ENCODE measurements around the gene ABCF3. TPM values are rescaled to one million over a fixed set of nuclear protein-coding genes. Genes with fewer than 3 reads are reported as not detected.

The ABCF3 gene
- total and polyA plus RNA-seq, 2 of the 13 experiments (the other 11 are each of a cell fraction or from before 2014, with no cell fraction given), result 38.8 to 46.5 TPM

DNA sequence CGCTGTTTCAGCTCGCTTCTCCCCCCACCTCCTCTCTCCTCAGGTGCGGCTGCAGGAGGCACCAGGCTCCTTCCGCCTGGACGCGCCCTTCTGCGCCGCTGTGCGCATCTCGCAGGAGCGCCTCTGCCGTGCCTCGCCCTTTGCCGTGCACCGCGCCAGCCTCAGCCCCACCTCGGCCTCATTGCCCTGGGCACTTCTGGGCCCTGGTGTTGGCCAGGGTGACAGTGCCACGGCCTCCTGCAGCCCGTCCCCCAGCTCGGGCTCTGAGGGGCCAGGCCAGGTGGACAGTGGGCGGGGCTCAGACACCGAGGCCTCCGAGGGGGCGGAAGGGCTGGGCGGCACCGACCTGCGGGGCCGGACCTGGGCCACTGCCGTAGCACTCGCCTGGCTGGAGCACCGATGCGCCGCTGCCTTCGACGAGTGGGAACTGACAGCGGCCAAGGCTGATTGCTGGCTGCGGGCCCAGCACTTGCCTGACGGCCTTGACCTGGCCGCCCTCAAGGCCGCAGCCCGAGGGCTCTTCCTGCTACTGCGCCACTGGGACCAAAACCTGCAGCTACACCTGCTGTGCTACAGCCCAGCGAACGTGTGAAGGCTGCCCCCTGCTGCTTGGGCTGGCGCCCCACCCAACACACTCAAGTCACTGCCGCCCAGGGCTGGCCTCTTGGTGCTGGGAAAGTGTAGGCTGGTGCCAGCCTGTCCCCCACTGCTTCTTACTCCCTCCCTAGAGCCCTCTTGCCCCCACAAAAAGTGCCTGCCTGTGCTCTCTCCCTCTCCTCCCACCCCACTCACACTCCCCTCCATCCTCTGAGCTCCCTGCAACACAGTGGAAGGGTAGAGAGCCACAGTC lies 55.7 kb downstream of the ABCF3 start (continued):
- 0 out of 2 replicates have a peak, but pooled peaks have one; percentile 51 for TF ChIP-seq PRDM4 (CRISPR knock-in tag; IDR thresholded peaks at IDR 0.05; ENCODE audit: borderline replicate concordance)
- TF ChIP-seq SIX1 (CRISPR knock-in tag; IDR thresholded peaks at IDR 0.05; ENCODE audit: borderline replicate concordance), result peak; percentile 46; the same call in 1 of the 2 replicates
- TF ChIP-seq, protein P1, sequence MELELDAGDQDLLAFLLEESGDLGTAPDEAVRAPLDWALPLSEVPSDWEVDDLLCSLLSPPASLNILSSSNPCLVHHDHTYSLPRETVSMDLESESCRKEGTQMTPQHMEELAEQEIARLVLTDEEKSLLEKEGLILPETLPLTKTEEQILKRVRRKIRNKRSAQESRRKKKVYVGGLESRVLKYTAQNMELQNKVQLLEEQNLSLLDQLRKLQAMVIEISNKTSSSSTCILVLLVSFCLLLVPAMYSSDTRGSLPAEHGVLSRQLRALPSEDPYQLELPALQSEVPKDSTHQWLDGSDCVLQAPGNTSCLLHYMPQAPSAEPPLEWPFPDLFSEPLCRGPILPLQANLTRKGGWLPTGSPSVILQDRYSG (CRISPR knock-in tag; IDR thresholded peaks at IDR 0.05), result 0 out of 2 replicates have a peak, but pooled peaks have one; percentile 73
- TF ChIP-seq ATF7-NPFF (CRISPR knock-in tag; IDR thresholded peaks at IDR 0.05; ENCODE audit: low read depth), result peak; percentile 86
- TF ChIP-seq ZMYM4 (CRISPR knock-in tag; IDR thresholded peaks at IDR 0.05), result peak; percentile 86
- TF ChIP-seq ZEB1 (IDR thresholded peaks at IDR 0.05; ENCODE audit: insufficient replicate concordance, low read depth), result peak; percentile 54
- TF ChIP-seq TEAD3 (CRISPR knock-in tag; optimal IDR thresholded peaks at IDR 0.05; ENCODE audit: borderline replicate concordance), result peak; percentile 83
- TF ChIP-seq, protein P2, sequence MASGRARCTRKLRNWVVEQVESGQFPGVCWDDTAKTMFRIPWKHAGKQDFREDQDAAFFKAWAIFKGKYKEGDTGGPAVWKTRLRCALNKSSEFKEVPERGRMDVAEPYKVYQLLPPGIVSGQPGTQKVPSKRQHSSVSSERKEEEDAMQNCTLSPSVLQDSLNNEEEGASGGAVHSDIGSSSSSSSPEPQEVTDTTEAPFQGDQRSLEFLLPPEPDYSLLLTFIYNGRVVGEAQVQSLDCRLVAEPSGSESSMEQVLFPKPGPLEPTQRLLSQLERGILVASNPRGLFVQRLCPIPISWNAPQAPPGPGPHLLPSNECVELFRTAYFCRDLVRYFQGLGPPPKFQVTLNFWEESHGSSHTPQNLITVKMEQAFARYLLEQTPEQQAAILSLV (CRISPR knock-in tag; IDR thresholded peaks at IDR 0.05; ENCODE audit: borderline replicate concordance), result 0 out of 2 replicates have a peak, but pooled peaks have one; percentile 83
- peak; percentile 92; the same call in 1 of the 2 replicates for TF ChIP-seq PHF21A (CRISPR knock-in tag; IDR thresholded peaks at IDR 0.05)
- peak; percentile 99 for TF ChIP-seq KDM2A (CRISPR knock-in tag; IDR thresholded peaks at IDR 0.05; ENCODE audit: borderline replicate concordance, low read depth)
- TF ChIP-seq ETV5 (CRISPR knock-in tag; IDR thresholded peaks at IDR 0.05; ENCODE audit: borderline replicate concordance), result peak; percentile 80; the same call in 1 of the 2 replicates
- TF ChIP-seq, protein P3, sequence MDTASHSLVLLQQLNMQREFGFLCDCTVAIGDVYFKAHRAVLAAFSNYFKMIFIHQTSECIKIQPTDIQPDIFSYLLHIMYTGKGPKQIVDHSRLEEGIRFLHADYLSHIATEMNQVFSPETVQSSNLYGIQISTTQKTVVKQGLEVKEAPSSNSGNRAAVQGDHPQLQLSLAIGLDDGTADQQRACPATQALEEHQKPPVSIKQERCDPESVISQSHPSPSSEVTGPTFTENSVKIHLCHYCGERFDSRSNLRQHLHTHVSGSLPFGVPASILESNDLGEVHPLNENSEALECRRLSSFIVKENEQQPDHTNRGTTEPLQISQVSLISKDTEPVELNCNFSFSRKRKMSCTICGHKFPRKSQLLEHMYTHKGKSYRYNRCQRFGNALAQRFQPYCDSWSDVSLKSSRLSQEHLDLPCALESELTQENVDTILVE (CRISPR knock-in tag; IDR thresholded peaks at IDR 0.05), result peak; percentile 82
- peak; percentile 91 for TF ChIP-seq SPEN (CRISPR knock-in tag; IDR thresholded peaks at IDR 0.05; ENCODE audit: low read depth)
- 0 out of 2 replicates have a peak, but pooled peaks have one; percentile 50 for TF ChIP-seq KLF9 (CRISPR knock-in tag; IDR thresholded peaks at IDR 0.05; ENCODE audit: low read depth)
- no peak for TF ChIP-seq PCBP1 (IDR thresholded peaks at IDR 0.05; ENCODE audit: borderline replicate concordance, low read depth, low read length)
- no peak for TF ChIP-seq PBX2 (CRISPR knock-in tag; IDR thresholded peaks at IDR 0.05)
- peak; percentile 42; the same call in 1 of the 2 replicates for TF ChIP-seq KDM5B (CRISPR knock-in tag; IDR thresholded peaks at IDR 0.05; ENCODE audit: borderline replicate concordance)
- no peak; the same call in 1 of the 2 replicates for TF ChIP-seq TMF1 (CRISPR knock-in tag; IDR thresholded peaks at IDR 0.05; ENCODE audit: low read depth)
- no peak for TF ChIP-seq ZNF205 (CRISPR knock-in tag; IDR thresholded peaks at IDR 0.05)
- 0 out of 2 replicates have a peak, but pooled peaks have one; percentile 64 for TF ChIP-seq ZNF251 (CRISPR knock-in tag; IDR thresholded peaks at IDR 0.05)
- TF ChIP-seq SSRP1 (CRISPR knock-in tag; IDR thresholded peaks at IDR 0.05), result no peak
- peak; percentile 9; the same call in 1 of the 2 replicates for TF ChIP-seq ZFP41 (CRISPR knock-in tag; IDR thresholded peaks at IDR 0.05; ENCODE audit: borderline replicate concordance)
- TF ChIP-seq FLYWCH1 (CRISPR knock-in tag; IDR thresholded peaks at IDR 0.05), result no peak

Data from HepG2 (cell line).